Glomerular endothelial cell (primary cell): Measurements from ENCODE around the gene ADAMTSL2. TPM values are rescaled to one million over a fixed set of nuclear protein-coding genes. Genes with fewer than 3 reads are reported as not detected.

Experiments used
- DNase-seq: peaks from one replicate; pipeline ENCODE4 v3.0.0-alpha.2; 2011; ENCODE audit warnings: low read depth, low spot score; ENCODE audit errors: extremely low read depth
- total RNA-seq: library from RNA; depleted of rRNA; stranded (reverse); fragments of >200 nt; gene quantifications from 2 replicates; pipeline ENCODE4 v1.2.3, GENCODE V29; 2015

The ADAMTSL2 gene
- total RNA-seq, 1 donor from 2014 or later, result not detected

DNA sequence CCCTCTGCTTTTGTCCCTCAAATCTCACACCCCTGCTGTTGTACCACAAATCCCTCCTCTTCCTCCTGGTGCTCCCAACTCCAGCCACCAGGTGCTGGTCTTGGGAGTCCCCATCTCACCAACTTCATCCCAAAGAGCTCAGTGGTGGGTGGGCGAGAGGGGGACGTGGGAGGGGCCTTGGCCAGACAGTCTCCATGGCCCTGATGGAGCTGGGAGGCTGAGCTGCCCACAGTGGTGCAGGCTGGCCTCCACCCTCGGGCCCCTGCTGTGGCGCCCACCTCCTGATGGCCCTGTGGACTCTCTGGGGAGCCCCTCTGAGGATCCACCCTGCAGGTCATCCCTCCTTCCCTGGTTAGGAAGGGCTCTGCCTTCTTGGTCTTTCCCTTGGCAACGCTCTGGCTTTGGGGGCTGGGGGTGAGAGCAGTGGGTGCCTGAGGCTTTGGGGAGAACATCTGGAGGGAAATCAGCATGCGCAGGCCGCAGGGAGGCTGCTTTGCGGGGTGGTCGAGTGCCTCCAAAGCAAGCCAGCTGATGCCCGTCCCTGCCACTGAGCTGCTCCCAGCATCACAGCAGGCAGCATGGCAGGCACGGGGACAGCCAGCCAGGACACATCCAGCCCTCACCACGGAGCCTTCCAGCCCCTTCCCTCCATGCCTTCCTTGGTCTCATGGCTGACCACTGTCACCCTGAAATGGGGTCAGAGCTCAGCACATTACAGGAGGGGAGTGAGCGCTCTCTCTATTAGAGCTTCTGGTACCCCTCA, 82.3 kb downstream of the ADAMTSL2 start:
- DNase-seq, result no peak

DNA sequence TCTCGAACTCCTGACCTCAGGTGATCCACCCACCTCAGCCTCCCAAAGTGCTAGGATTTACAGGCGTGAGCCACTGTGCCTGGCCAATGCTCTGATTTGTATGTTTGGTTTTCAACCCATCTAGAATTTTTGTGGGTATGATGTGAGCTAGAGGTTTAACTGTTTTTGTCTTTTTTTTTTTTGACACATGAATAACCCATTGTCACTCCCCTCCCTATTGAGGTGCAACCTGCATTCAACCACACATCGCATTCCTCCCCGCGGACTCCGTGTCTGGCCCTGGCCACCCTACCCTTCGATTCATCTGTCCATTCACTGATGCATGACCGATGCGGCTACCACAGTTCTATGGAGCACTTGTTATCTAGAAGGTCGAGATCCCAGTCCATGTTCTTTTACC, 84.2 kb downstream of the ADAMTSL2 start:
- DNase-seq, result no peak

DNA sequence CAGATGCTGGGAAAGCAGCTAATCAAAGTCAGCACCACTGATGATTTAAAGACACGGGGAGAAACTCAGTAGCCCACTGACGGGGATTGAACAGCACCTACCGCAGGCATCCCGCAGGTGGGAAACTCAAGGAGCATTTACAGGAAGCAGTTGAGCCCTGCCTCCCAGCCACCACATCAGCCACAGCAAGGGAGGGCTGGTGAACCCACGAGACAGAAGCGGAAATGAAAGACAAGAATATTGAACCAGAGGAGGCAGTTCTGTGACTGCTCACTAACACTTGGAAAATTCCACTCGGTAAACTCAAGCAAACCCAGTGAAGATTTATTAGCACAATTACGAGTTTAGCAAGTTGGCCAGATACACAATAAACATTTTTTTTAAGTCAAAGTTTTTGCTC, 85.3 kb downstream of the ADAMTSL2 start:
- no peak for DNase-seq

DNA sequence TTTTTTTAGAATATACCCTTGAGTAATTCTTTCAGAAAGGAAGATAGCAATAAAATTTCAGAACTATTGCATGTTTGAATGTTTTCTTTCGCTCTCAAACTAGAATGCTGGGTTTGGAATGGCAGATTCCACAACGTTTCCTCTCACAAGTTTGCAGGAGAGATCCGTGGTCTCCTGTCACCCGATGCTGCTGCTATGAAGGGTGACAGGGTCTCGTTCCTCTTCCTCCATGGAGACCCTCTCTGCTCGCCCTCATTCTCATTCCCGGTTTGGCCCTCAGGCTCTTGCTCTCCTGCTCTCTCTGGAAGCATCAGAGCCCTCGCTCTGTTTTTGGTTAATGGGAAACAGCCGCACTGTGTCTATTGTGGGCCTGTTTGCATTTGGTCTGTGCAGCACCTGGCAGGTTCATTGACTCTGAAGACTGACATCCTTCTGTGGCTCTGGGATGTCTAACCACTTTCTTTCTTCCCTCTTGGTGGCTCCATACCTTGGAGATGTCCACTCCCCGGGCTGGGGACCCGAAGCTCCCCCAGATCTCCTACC, 87.3 kb downstream of the ADAMTSL2 start:
- DNase-seq, result no peak

DNA sequence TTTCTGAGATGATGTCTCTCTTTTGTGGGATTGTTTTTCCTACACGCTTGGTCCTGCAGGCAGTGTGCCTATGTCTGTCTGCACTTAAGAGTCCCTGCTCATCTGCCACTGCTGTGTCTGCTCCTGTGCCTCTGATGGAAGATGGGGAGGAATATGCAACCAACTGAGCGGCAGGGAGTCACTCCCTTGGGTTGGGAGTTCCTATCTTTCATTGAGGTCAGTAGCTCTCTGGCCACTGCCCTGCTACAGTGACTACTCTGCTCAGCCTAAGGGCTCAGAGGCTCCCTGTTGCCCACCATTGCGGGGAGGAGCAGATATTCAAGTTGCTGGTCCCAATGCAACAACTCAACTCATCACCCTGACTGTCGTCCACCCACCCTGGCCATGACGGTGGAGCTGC, 88.1 kb downstream of the ADAMTSL2 start:
- no peak for DNase-seq

Other genes with a start within 250 kb of the ADAMTSL2 start
- gene SURF6, start 198.5 kb upstream of the ADAMTSL2 start, total RNA-seq, result 17.1 and 22.9 TPM in 2 replicates
- 21.9 and 27.5 TPM in 2 replicates for gene MED22, start 186.6 kb upstream of the ADAMTSL2 start, total RNA-seq
- gene RPL7A, start 186.5 kb upstream of the ADAMTSL2 start, total RNA-seq, result 1,807 and 2,930 TPM in 2 replicates
- 16.6 and 27.0 TPM in 2 replicates for gene SURF1, start 178.2 kb upstream of the ADAMTSL2 start, total RNA-seq
- gene SURF2, start 178.2 kb upstream of the ADAMTSL2 start, total RNA-seq, result 21.0 and 24.4 TPM in 2 replicates
- gene SURF4, start 158.6 kb upstream of the ADAMTSL2 start, total RNA-seq, result 238 and 281 TPM in 2 replicates
- gene STKLD1, start 158.3 kb upstream of the ADAMTSL2 start, total RNA-seq, result 0.06 and 0.34 TPM in 2 replicates
- gene REXO4, start 116.7 kb upstream of the ADAMTSL2 start, total RNA-seq, result 24.9 and 25.6 TPM in 2 replicates
- 3.3 and 3.6 TPM in 2 replicates for gene ADAMTS13, start 112.3 kb upstream of the ADAMTSL2 start, total RNA-seq
- 8.3 and 12.3 TPM in 2 replicates for gene CACFD1, start 74.7 kb upstream of the ADAMTSL2 start, total RNA-seq
- gene SLC2A6, start 55.6 kb upstream of the ADAMTSL2 start, total RNA-seq, result 70.5 and 73.8 TPM in 2 replicates
- not detected in 2 replicates for gene MYMK, start 9.7 kb upstream of the ADAMTSL2 start, total RNA-seq
- gene FAM163B, start 74.7 kb downstream of the ADAMTSL2 start, total RNA-seq, result not detected in 2 replicates
- not detected in 2 replicates for gene DBH, start 101.7 kb downstream of the ADAMTSL2 start, total RNA-seq
- 1.3 and 3.4 TPM in 2 replicates for gene SARDH, start 203.6 kb downstream of the ADAMTSL2 start, total RNA-seq